Measurements from ENCODE around the gene IREB2.

DNA sequence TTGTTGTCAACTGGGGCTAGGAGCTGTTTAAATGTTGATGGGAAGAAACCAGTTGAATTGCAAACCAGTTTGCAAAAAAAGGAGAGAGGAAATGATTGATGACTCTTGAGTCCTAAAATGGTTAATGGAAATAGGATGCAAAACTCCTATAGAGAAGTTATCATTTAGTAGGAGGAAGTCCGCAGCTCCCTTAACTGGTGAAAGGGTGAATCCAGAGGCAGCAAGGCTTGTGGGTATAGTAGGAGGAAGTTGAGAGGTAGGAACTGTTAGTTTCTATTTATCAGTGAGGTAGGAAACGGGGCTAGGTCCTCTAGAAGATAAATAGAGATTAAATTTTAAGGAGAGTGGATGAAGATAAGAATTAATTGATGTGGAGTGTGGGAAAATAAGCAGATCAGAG lies 15.4 kb downstream of the IREB2 start:
- TF ChIP-seq POLR2A (IDR thresholded peaks at IDR 0.05) = no peak
- TF ChIP-seq, protein P1, sequence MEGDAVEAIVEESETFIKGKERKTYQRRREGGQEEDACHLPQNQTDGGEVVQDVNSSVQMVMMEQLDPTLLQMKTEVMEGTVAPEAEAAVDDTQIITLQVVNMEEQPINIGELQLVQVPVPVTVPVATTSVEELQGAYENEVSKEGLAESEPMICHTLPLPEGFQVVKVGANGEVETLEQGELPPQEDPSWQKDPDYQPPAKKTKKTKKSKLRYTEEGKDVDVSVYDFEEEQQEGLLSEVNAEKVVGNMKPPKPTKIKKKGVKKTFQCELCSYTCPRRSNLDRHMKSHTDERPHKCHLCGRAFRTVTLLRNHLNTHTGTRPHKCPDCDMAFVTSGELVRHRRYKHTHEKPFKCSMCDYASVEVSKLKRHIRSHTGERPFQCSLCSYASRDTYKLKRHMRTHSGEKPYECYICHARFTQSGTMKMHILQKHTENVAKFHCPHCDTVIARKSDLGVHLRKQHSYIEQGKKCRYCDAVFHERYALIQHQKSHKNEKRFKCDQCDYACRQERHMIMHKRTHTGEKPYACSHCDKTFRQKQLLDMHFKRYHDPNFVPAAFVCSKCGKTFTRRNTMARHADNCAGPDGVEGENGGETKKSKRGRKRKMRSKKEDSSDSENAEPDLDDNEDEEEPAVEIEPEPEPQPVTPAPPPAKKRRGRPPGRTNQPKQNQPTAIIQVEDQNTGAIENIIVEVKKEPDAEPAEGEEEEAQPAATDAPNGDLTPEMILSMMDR (IDR thresholded peaks at IDR 0.05) = no peak
